HFF-Myc (cell line): ENCODE results near the gene TAF1B.
A peak's percentile ranks its signal among the peaks of the same experiment; 100 is the strongest.
"Not testable (repeated sequence)": the region's sequence is repeated elsewhere in the genome, so short reads cannot be mapped to it uniquely, and the experiment has no call there.

ENCODE experiments used
- DNase-seq: peaks from one replicate; pipeline ENCODE4 v3.0.0-alpha.2; 2011; ENCODE audit warnings: low read depth; ENCODE audit errors: extremely low read depth
- H3K4me3 ChIP-seq: replicated peaks from 2 replicates; pipeline ENCODE4 v1.5.1; 2011; ENCODE audit warnings: low read depth, mild to moderate bottlenecking, control low read depth, low read length
- TF ChIP-seq, protein P1 (sequence below): IDR thresholded peaks from 2 replicates; pipeline ENCODE4 v1.5.1; 2012; ENCODE audit warnings: mild to moderate bottlenecking, low read depth, low read length, control low read depth; ENCODE audit errors: missing control alignments

Gene TAF1B

DNA sequence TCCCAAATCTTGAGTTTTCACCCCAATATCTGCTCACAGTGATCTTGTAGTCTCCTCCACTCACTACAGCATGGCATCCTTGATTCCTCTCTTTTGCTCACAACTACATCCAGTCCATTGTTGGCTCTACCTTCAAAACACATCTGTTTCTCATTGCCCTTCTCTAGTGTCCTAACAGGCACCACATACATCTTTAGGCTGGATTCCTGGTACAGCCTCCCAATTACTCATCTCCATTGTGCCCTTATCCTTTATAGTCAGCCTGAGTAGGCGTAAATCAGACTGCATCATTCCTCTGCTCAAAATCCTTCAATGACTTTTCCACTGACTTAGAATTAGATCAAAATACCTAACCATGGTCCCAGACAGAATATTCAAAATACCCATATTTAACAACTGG is 10.7 kb upstream of the TAF1B start:
- TF ChIP-seq, protein P1, sequence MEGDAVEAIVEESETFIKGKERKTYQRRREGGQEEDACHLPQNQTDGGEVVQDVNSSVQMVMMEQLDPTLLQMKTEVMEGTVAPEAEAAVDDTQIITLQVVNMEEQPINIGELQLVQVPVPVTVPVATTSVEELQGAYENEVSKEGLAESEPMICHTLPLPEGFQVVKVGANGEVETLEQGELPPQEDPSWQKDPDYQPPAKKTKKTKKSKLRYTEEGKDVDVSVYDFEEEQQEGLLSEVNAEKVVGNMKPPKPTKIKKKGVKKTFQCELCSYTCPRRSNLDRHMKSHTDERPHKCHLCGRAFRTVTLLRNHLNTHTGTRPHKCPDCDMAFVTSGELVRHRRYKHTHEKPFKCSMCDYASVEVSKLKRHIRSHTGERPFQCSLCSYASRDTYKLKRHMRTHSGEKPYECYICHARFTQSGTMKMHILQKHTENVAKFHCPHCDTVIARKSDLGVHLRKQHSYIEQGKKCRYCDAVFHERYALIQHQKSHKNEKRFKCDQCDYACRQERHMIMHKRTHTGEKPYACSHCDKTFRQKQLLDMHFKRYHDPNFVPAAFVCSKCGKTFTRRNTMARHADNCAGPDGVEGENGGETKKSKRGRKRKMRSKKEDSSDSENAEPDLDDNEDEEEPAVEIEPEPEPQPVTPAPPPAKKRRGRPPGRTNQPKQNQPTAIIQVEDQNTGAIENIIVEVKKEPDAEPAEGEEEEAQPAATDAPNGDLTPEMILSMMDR: no peak
- peak; percentile 57 for DNase-seq
- H3K4me3 ChIP-seq: no peak overlapping the region

DNA sequence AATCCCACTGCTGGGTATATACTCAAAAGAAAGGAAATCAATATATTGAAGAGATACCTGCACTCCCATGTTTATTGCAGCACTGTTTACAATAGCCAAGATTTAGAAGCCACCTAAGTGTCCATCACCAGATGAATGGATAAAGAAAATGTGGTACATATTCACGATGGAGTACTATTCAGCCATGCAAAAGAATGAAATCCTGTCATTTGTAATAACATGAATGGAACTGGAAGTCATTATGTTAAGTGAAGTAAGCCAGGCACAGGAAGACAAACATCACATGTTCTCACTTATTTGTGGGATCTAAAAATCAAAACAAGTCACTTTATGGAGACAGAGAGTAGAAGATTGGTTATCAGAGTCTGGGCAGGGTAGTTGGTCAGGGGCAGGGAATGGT is 8.2 kb upstream of the TAF1B start:
- DNase-seq: not testable (repeated sequence)

DNA sequence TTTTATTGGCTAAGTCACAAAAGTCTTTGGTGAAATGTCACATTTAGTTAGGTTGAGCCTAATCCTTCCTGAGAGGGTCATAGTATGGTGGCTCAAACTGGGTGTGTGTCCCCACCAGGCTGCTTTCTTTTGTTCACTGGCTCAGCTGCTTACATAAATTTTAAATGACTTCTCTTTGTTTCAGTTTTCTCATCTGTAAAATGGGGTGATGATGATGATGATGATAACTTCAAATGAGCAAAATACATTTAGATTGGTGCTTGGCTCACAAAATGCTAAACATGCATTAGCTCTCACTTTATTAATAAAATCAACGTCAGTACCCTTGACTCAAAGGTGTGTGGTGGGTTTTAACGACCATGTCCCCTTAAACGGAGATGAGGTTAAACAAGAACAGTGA is 7.2 kb upstream of the TAF1B start:
- no peak overlapping the region for H3K4me3 ChIP-seq
- TF ChIP-seq, protein P1: no peak
- no peak for DNase-seq

More for the DNA sequence above, 8.2 kb upstream of the TAF1B start:
- H3K4me3 ChIP-seq: not testable (repeated sequence)

DNA sequence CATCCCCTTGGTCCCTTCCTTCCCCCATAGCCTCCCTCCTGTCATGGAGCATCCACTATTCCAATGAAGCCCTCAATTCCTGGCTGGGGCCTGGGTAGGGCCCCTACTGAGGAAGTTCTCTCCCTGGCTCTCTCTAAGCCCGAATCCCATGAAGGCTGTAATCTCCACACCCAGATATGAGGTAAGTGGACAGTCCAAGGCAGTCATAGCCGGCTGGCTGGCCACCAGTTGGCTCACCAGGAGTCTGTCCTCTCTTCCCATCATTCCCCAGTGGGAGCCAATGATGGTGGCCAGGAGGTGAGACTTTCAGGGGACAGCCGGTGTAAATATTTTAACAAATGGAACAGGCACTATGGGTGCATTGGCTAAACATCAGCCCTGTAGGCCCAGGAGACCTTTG is 6.8 kb upstream of the TAF1B start:
- H3K4me3 ChIP-seq: no peak overlapping the region
- TF ChIP-seq, protein P1: no peak
- DNase-seq: no peak

DNA sequence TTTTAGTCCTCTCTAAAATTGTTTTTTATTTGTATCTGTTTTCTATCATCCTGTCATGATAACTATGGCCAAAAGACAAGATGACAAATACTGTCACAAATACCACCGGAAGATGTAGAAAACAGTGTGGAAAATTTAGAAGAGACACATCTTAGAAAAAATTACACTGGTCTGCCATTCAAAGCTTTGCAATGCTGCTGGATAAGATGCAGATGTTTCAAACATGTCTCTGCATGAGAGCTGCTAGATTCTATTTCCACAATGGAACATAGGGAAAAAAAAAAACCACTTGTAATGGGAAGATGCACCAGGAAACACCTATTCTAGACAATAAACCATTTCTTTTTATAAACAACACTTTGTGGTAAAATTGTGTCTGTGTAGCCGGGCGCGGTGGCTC is 5.8 kb upstream of the TAF1B start:
- H3K4me3 ChIP-seq: no peak overlapping the region
- TF ChIP-seq, protein P1: no peak
- DNase-seq: no peak

DNA sequence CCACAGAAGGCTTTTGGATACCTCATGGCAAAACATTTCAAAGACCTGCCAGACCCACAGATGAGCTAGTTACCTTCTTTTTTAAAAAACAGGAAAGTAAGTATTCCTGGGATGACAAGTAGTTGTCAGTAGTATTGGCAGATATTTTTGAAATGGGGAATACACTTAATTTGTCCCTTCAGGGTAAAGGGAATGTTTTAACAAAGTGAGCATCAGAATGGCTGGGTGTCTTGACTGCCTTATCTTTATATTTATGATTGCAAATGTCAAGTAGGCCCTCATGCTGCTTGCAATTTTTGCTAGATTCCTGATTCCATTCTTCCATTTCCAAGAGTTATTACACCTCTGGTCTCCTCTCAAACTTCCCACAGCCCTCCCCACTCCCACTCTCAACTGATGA is 4.9 kb upstream of the TAF1B start:
- TF ChIP-seq, protein P1: no peak
- no peak for DNase-seq

DNA sequence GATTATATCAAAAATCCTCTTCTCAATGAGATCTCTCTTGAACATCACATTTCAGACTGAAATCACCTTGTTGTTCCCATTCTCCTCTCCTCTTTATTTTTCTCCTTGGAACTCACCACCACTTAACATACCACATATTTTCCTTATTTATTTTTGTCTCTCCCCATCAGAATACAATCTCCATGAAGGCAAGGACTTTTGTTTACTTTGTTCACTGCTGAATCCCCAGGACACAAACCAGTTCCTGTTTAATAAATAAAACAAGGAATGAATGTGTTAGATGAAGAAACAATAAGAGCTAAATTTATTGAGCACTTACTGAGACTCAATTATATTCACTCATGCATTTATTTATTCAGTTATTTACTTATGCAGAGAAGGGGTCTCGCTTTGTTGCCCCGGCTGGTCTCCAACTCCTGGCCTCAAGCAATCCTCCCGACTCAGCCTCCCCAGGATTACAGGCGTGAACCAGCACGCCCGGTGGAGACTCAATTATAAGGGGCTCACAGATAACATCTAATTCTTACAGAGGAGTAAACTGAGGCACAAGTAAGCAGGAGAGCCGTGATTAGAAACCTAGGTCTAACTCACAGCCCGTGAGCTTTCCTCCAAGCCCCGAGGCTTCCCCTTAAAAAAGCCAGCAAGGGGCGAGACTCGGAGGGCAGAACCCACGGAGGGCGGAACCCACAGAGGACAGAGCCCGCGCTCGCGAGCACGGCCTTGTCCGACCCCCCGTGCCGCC is 616 bp upstream of the TAF1B start:
- TF ChIP-seq, protein P1: no peak
- DNase-seq: no peak
- H3K4me3 ChIP-seq: peak overlapping the region; percentile 72

More for the DNA sequence above, 4.9 kb upstream of the TAF1B start:
- no peak overlapping the region for H3K4me3 ChIP-seq
